Lower leg skin (tissue), 3 donors: ENCODE data around the gene DHRS4L2.

Experiments used
- CTCF ChIP-seq, 3 donors: fragments of 450-650 bp; IDR thresholded peaks; one replicate each; pipeline ENCODE4 v1.5.1; 2016; ENCODE audit warnings: antibody characterized with exemption in 3 of 3, mild to moderate bottlenecking in 3 of 3, moderate library complexity in 2 of 3
- POLR2A ChIP-seq, 2 donors: fragments of 450-650 bp; IDR thresholded peaks; one replicate each; pipeline ENCODE4 v1.6.1; 2016 to 2017; ENCODE audit warnings: antibody characterized with exemption in 2 of 2, mild to moderate bottlenecking in 1 of 2, moderate library complexity in 1 of 2

- peak in 1 of 3 donors; percentile 80 for TF ChIP-seq CTCF (IDR thresholded peaks at IDR 0.05)
- no peak for TF ChIP-seq POLR2A (IDR thresholded peaks at IDR 0.05)
These were observed 25.2 kb downstream of the DHRS4L2 start for GRCh38 chr14:24013654-24014514.
